CD4-positive, alpha-beta T cell treated with Interleukin-6 at 100 ng/mL for 8 hours (primary cell): ENCODE measurements around the gene S100A5.
A peak's percentile ranks its signal among the peaks of the same experiment; 100 is the strongest.
"Not testable (repeated sequence)": the region's sequence is repeated elsewhere in the genome, so short reads cannot be mapped to it uniquely, and the experiment has no call there.

Experiments
- DNase-seq: peaks from one replicate; pipeline ENCODE4 v3.0.0-alpha.2; 2020; ENCODE audit warnings: mixed read lengths, low spot score

S100A5 gene

DNA sequence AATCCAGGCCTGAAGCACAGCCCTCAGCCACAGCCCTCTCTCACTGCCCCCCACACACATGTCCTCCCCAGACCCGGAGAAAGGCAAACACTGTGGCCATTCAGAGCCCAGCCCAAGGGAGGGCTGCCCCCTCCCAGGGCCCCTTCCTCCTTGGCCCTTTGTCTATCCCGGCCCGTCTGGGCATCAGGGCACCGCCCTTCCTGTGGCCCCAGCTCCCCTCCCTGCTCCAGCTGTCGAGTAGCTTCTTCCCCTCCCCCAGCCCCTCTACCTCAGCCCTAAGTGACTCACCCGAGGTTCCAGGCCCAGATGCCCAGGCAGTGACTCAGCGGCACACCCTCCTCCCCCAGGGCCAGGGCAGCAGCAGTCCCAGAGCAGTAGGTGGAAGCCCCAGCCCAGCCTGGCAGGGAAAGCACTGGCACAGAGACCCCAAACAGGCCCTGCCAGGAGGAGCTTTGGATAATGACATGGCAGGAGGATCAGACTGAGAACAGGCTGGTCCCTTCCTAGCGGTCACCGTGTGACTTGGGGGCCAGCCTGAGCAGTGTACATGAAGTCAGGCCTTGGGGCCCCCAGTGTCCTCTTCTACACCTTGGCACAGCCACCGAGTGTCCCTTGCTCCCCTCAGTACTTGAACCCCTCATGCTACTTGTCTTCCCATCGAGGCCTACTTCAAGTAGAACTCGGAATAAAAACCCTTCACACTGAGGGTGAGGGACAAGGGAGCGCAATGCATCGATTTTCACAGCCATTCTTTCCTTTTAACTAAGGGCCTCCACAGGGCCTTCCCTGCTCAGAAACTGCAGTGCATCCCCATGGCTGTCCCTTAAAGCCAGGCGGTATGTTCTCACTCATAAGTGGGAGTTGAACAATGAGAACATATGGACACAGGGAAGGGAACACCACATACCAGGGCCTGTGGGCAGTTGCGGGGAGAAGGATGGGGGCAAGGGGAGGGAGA, 26.0 kb upstream of the S100A5 start:
- peak; percentile 92 for DNase-seq

- DNase-seq, result peak; percentile 40
Observed at GRCh38 chr1:153565529-153566374, 25.0 kb upstream of the S100A5 start, which contains the start of gene S100A2. Gene S100A2 (minus strand): TSS chr1:153565844. CDS start chr1:153563877, 1,967 bp downstream.

- DNase-seq, result no peak
Observed at GRCh38 chr1:153563991-153564390, 23.3 kb upstream of the S100A5 start.

DNA sequence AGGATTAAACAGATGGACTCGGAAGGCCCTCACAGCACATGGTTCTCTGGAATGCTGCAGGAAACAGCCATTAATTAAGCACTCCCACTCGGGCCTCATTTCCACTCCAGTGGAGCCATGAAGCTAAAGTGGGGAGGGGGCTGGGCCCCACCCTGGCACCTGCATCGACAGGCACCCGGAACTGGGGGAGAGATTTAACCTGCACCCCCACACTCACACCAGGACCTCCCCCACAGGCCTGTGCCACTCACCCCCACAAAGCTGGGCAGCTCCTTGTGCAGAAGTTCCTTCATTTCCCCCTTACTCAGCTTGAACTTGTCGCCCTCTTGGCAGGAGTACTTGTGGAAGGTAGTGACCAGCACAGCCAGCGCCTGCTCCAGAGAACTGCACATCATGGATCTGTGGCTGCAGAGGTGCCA, 22.8 kb upstream of the S100A5 start:
- no peak for DNase-seq

- not testable (repeated sequence) for DNase-seq
Observed at GRCh38 chr1:153562021-153562420, 21.3 kb upstream of the S100A5 start.

DNA sequence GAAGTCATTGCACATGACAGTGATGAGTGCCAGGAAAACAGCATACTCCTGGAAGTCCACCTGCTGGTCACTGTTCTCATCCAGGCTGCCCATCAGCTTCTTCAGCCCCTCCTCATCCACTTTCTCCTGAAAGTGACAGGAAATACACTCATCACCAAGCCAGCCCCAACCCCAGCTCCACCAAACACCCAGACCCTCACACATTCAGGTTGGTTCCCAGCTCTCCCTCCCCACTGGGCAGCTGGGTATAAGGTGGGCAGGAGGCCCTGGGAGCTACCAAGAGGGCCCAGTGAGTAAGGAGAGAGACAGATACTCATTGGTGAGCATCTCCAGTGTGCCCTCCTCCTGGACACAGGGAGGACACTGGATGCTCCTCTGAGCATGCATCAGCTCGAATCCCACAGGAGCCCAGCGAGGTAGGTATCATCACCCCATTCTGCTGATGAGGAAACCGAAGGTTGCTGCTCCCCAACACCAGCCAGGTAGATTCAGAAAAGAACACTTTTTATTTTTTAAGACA, 20.8 kb upstream of the S100A5 start:
- no peak for DNase-seq

- DNase-seq, result no peak
Observed at GRCh38 chr1:153560771-153561465, 20.2 kb upstream of the S100A5 start.

GRCh38 chr1:153560241-153560640, 19.5 kb upstream of the S100A5 start:
- no peak for DNase-seq

DNA sequence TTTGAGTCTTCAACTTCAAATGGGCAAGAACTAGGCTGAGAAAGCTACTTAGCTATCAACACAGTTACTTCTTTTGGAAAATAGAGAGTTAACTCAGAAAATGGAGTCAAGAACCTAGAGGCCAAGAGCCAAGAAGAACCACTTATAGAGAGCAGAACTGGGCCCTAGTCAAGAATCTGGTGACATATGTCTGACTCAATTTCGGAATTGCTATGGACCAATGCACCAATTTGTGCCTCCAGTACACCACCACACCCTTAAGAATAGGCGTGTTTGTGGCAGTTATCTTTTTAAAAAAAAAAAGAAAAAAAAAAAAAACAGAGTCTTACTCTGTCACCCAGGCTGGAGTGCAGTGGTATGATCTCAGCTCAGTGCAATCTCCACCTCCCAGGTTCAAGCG, 17.1 kb upstream of the S100A5 start:
- no peak for DNase-seq

GRCh38 chr1:153556348-153556747, 15.6 kb upstream of the S100A5 start:
- no peak for DNase-seq

DNA sequence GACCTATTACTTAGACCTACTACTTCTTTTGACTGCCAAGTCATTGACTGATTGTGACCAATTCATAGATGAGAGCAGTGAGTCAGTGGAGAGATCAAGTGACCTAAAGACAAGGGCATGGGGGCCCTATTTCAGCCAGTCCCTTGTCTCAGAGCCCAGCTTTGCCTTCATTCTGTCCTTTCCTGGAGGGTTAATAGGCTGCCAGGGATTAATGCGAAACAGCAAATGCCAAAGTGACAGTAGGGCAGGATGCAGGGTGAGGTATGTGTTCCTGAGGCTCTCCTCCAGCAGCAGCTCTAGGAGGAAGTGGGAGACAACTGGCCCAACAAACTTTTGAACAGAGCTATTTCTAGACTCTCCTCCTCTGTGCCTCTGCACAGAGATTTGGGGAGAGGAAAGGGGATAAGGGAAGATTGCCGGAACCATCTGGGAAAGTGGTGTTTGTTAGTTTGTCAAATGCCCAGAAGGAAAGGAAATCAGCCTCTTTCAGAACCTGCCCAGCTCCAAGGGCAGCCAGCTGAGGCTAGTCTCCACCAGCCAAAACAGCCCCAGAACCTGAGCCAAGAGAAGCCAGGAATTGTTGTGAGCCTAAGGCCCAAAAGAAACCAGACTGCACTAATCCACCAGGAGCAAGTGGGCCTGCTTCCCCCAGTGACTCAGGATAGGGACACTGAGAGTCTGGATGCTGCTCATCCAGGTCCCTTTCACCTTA, 13.3 kb upstream of the S100A5 start:
- no peak for DNase-seq

DNA sequence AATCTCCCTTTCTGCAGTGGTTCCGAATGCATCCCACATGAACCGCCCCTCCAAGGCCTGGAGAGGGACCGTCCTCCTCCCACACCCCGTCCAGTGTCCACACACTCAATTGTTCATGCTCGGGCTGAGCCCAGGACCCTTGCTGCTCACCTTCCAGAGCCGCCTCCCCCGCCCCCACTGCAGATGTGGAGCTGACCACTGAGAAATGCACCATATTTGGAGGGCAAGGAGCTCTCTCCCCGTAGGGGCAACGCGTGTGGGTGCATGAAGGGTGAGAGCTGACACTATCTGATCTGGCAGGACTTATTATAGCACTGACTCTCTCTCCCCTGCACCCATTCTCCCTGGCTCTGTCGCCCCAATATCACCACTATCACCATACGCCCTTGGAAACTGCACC, 12.4 kb upstream of the S100A5 start:
- DNase-seq, result no peak

DNA sequence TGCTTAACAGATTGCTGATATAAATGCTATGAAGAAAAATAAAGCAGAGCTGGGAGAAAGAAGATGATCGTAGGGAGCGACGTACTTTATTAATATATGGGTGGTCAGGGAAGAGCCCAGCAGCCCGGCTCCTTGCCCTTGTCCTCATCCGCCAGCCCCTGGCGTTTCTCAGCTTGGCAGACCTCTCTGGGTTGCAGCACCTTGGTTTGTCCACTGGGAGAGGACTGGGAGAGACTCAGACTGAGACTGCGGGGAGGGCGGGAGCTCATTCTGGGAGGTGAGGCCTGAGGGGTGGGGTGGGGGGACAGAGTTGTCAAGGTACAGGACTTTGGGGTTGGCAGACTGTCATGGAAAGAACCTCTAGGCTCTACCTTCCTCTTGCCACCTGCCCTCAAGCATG, 11.6 kb upstream of the S100A5 start:
- no peak for DNase-seq

GRCh38 chr1:153550827-153551500, 10.2 kb upstream of the S100A5 start:
- DNase-seq, result no peak

- no peak for DNase-seq
Observed at GRCh38 chr1:153550398-153550758, 9.6 kb upstream of the S100A5 start.

GRCh38 chr1:153549741-153550397, 9.1 kb upstream of the S100A5 start:
- DNase-seq, result no peak

DNA sequence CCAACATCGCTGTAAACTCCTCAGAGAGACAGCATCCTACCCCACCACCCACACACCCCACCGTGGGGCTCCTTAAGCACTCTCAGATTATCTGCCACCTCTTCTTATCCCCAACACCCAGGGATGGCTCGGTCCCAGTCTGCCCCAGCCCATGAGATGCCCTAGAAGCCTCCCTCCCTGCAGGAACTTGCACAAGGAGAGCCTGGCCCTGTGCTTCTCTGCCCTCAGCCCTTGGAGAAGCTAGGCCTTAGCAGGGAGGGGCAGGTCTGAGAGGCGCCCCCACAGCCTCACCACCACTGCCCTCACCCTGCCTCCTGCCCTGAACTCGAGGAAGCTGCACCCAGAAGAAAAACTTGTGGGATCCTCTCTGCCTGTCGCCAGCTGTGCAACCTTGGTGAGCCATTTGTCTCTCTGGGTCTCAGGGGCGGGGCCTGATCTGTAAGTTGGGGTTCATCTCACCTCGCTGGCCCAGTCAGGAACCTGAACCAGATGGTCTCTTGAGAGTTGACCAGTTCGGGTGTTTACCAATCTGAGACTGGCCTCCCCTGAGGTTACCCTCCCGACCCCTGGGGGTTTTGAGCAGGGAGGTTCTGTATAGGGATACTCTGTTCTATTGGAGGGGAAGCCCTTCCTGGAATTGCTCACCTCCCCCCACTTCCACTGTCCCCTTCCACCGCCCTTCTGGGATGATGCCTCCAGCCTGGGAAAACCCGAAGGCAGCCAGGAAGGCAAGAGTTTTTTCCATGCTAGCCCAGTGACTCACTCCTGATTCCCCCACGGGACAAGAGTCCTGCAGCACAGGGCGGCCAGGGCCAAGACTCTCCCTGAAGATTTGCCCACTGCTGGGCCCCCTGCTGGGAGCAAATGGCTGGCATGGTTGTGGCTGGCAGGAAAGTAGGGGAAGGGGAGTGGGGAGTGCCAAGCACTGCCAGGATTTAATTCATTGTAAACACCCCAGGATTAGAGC, 8.3 kb upstream of the S100A5 start, which contains the start of gene S100A3:
Gene S100A3 (minus strand): TSS at position 537 of the 967 bp plus-strand sequence. CDS start 773 bp downstream, outside the sequence.
- DNase-seq, result no peak
